ENCODE measurements around the gene ASPA. TPM values are rescaled to one million over a fixed set of nuclear protein-coding genes. Genes with fewer than 3 reads are reported as not detected.

The ASPA gene
- total RNA-seq, 2 experiments from 2014 or later, result not detected

GRCh38 chr17:3532106-3532858, 56.5 kb downstream of the ASPA start:
- no peak overlapping the region for H3K27ac Mint-ChIP-seq
- no peak for DNase-seq
- ChIA-PET CTCF (no interaction called here), POLR2A (no interaction called here)
- H3K4me3 Mint-ChIP-seq, result no peak overlapping the region
- peaks cover 11% of the 10 kb centered on the region for H3K4me1 Mint-ChIP-seq
- peaks cover 5% of the 10 kb centered on the region for H3K27me3 Mint-ChIP-seq
- H3K36me3 Mint-ChIP-seq (ENCODE audit: low read depth), result no peaks in the 10 kb centered on the region
- H3K9me3 Mint-ChIP-seq, result no peaks in the 10 kb centered on the region

GRCh38 chr17:3532859-3533142, 57.0 kb downstream of the ASPA start:
- no peaks in the 10 kb centered on the region for H3K36me3 Mint-ChIP-seq (ENCODE audit: low read depth)
- POLR2A ChIA-PET, result no interaction called here
- CTCF ChIA-PET, result no interaction called here
- no peak overlapping the region for H3K4me3 Mint-ChIP-seq
- no peak overlapping the region for H3K27ac Mint-ChIP-seq
- H3K27me3 Mint-ChIP-seq, result peaks cover 5% of the 10 kb centered on the region
- no peak for DNase-seq
- peaks cover 11% of the 10 kb centered on the region for H3K4me1 Mint-ChIP-seq
- H3K9me3 Mint-ChIP-seq, result no peaks in the 10 kb centered on the region

- H3K4me3 Mint-ChIP-seq, result no peak overlapping the region
- DNase-seq, result no peak
- no peaks in the 10 kb centered on the region for H3K9me3 Mint-ChIP-seq
- H3K27me3 Mint-ChIP-seq, result peaks cover 5% of the 10 kb centered on the region
- ChIA-PET POLR2A (no interaction called here), CTCF (no interaction called here)
- H3K4me1 Mint-ChIP-seq, result peaks cover 11% of the 10 kb centered on the region
- H3K36me3 Mint-ChIP-seq (ENCODE audit: low read depth), result no peaks in the 10 kb centered on the region
- H3K27ac Mint-ChIP-seq, result no peak overlapping the region
Observed at GRCh38 chr17:3533752-3534151, 58.0 kb downstream of the ASPA start.

GRCh38 chr17:3534881-3535252, 59.1 kb downstream of the ASPA start:
- DNase-seq, result no peak
- ChIA-PET CTCF (interaction anchor here (0.6 kb wide), 1 partner anchor 523 kb away, joined by 4 read pairs; no protein-coding TSS in a partner anchor), POLR2A (no interaction called here)
- H3K27me3 Mint-ChIP-seq, result peaks cover 5% of the 10 kb centered on the region
- H3K27ac Mint-ChIP-seq, result no peak overlapping the region
- no peaks in the 10 kb centered on the region for H3K36me3 Mint-ChIP-seq (ENCODE audit: low read depth)
- H3K4me1 Mint-ChIP-seq, result peaks cover 11% of the 10 kb centered on the region
- no peaks in the 10 kb centered on the region for H3K9me3 Mint-ChIP-seq
- H3K4me3 Mint-ChIP-seq, result no peak overlapping the region

- H3K4me3 Mint-ChIP-seq, result no peak overlapping the region
- no peaks in the 10 kb centered on the region for H3K36me3 Mint-ChIP-seq (ENCODE audit: low read depth)
- POLR2A ChIA-PET, result no interaction called here
- peaks cover 15% of the 10 kb centered on the region for H3K4me1 Mint-ChIP-seq
- no peak overlapping the region for H3K27ac Mint-ChIP-seq
- no peaks in the 10 kb centered on the region for H3K9me3 Mint-ChIP-seq
- DNase-seq, result peak; percentile 61
- H3K27me3 Mint-ChIP-seq, result peaks cover 6% of the 10 kb centered on the region
- CTCF ChIA-PET, result no interaction called here
Observed at GRCh38 chr17:3535253-3535995, 59.6 kb downstream of the ASPA start.

- Mint-ChIP-seq H3K27ac (peak overlapping the region; percentile 52), H3K4me1 (peaks cover 16% of the 10 kb centered on the region), H3K4me3 (no peak overlapping the region), H3K27me3 (peaks cover 12% of the 10 kb centered on the region), H3K36me3 (ENCODE audit: low read depth) (no peaks in the 10 kb centered on the region), H3K9me3 (no peaks in the 10 kb centered on the region)
- POLR2A ChIA-PET, result no interaction called here
- CTCF ChIA-PET, result interaction anchor here (0.6 kb wide), 1 partner anchor 220 kb away, joined by 6 read pairs; no protein-coding TSS in a partner anchor
- no peak for DNase-seq
Observed at GRCh38 chr17:3536716-3537115, 60.9 kb downstream of the ASPA start.

- Mint-ChIP-seq H3K27me3 (peaks cover 15% of the 10 kb centered on the region), H3K27ac (no peak overlapping the region), H3K4me3 (no peak overlapping the region), H3K4me1 (peaks cover 8% of the 10 kb centered on the region), H3K36me3 (ENCODE audit: low read depth) (no peaks in the 10 kb centered on the region), H3K9me3 (no peaks in the 10 kb centered on the region)
- DNase-seq, result no peak
- ChIA-PET CTCF (no interaction called here), POLR2A (no interaction called here)
Observed at GRCh38 chr17:3539881-3540540, 64.2 kb downstream of the ASPA start.

- peaks cover 10% of the 10 kb centered on the region for H3K27me3 Mint-ChIP-seq
- H3K4me3 Mint-ChIP-seq, result no peak overlapping the region
- ChIA-PET POLR2A (interaction anchor here (0.9 kb wide), 1 partner anchor 13 kb away, joined by 3 read pairs; no protein-coding TSS in a partner anchor), CTCF (no interaction called here)
- no peak overlapping the region for H3K27ac Mint-ChIP-seq
- no peaks in the 10 kb centered on the region for H3K36me3 Mint-ChIP-seq (ENCODE audit: low read depth)
- H3K4me1 Mint-ChIP-seq, result peaks cover 6% of the 10 kb centered on the region
- no peak for DNase-seq
- no peaks in the 10 kb centered on the region for H3K9me3 Mint-ChIP-seq
Observed at GRCh38 chr17:3542410-3543088, 66.8 kb downstream of the ASPA start.

- Mint-ChIP-seq H3K36me3 (ENCODE audit: low read depth) (no peaks in the 10 kb centered on the region), H3K27ac (no peak overlapping the region), H3K4me1 (peaks cover 6% of the 10 kb centered on the region), H3K4me3 (no peak overlapping the region), H3K27me3 (peaks cover 10% of the 10 kb centered on the region), H3K9me3 (no peaks in the 10 kb centered on the region)
- ChIA-PET CTCF (no interaction called here), POLR2A (interaction anchor here (0.9 kb wide), 1 partner anchor 12 kb away, joined by 3 read pairs; no protein-coding TSS in a partner anchor)
- no peak for DNase-seq
Observed at GRCh38 chr17:3543453-3543852, 67.7 kb downstream of the ASPA start.

GRCh38 chr17:3544365-3544764, 68.6 kb downstream of the ASPA start:
- Mint-ChIP-seq H3K36me3 (ENCODE audit: low read depth) (no peaks in the 10 kb centered on the region), H3K27me3 (peaks cover 10% of the 10 kb centered on the region), H3K4me1 (peaks cover 6% of the 10 kb centered on the region), H3K9me3 (no peaks in the 10 kb centered on the region), H3K4me3 (no peak overlapping the region), H3K27ac (no peak overlapping the region)
- POLR2A ChIA-PET, result no interaction called here
- CTCF ChIA-PET, result no interaction called here
- DNase-seq, result no peak

GRCh38 chr17:3545151-3545550, 69.4 kb downstream of the ASPA start:
- peaks cover 10% of the 10 kb centered on the region for H3K27me3 Mint-ChIP-seq
- no peak overlapping the region for H3K27ac Mint-ChIP-seq
- ChIA-PET POLR2A (no interaction called here), CTCF (no interaction called here)
- no peak for DNase-seq
- no peaks in the 10 kb centered on the region for H3K9me3 Mint-ChIP-seq
- H3K4me3 Mint-ChIP-seq, result no peak overlapping the region
- no peaks in the 10 kb centered on the region for H3K36me3 Mint-ChIP-seq (ENCODE audit: low read depth)
- peaks cover 4% of the 10 kb centered on the region for H3K4me1 Mint-ChIP-seq

- no peaks in the 10 kb centered on the region for H3K9me3 Mint-ChIP-seq
- no peak overlapping the region for H3K4me3 Mint-ChIP-seq
- DNase-seq, result no peak
- no peaks in the 10 kb centered on the region for H3K36me3 Mint-ChIP-seq (ENCODE audit: low read depth)
- no peak overlapping the region for H3K27ac Mint-ChIP-seq
- ChIA-PET POLR2A (no interaction called here), CTCF (no interaction called here)
- peaks cover 5% of the 10 kb centered on the region for H3K27me3 Mint-ChIP-seq
- no peaks in the 10 kb centered on the region for H3K4me1 Mint-ChIP-seq
Observed at GRCh38 chr17:3546521-3546920, 70.7 kb downstream of the ASPA start.

- POLR2A ChIA-PET, result no interaction called here
Observed at GRCh38 chr17:3546997-3547396, 71.2 kb downstream of the ASPA start.

More at GRCh38 chr17:3546997-3547396, 71.2 kb downstream of the ASPA start:
- Mint-ChIP-seq H3K27ac (no peak overlapping the region), H3K4me3 (no peak overlapping the region), H3K27me3 (peaks cover 3% of the 10 kb centered on the region), H3K9me3 (no peaks in the 10 kb centered on the region), H3K36me3 (ENCODE audit: low read depth) (no peaks in the 10 kb centered on the region), H3K4me1 (no peaks in the 10 kb centered on the region)
- DNase-seq, result no peak
- CTCF ChIA-PET, result no interaction called here
